ENCODE results near the gene RBMS3.

RBMS3 gene

GRCh38 chr3:29481249-29481648 lies 200.4 kb downstream of the RBMS3 start:
- DNase-seq (ENCODE audit: insufficient read length, low spot score), result no peak
- FAIRE-seq, result no peak
- TF ChIP-seq, protein P1, sequence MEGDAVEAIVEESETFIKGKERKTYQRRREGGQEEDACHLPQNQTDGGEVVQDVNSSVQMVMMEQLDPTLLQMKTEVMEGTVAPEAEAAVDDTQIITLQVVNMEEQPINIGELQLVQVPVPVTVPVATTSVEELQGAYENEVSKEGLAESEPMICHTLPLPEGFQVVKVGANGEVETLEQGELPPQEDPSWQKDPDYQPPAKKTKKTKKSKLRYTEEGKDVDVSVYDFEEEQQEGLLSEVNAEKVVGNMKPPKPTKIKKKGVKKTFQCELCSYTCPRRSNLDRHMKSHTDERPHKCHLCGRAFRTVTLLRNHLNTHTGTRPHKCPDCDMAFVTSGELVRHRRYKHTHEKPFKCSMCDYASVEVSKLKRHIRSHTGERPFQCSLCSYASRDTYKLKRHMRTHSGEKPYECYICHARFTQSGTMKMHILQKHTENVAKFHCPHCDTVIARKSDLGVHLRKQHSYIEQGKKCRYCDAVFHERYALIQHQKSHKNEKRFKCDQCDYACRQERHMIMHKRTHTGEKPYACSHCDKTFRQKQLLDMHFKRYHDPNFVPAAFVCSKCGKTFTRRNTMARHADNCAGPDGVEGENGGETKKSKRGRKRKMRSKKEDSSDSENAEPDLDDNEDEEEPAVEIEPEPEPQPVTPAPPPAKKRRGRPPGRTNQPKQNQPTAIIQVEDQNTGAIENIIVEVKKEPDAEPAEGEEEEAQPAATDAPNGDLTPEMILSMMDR (IDR thresholded peaks at IDR 0.05; ENCODE audit: insufficient read depth, missing control alignments), result no peak

DNA sequence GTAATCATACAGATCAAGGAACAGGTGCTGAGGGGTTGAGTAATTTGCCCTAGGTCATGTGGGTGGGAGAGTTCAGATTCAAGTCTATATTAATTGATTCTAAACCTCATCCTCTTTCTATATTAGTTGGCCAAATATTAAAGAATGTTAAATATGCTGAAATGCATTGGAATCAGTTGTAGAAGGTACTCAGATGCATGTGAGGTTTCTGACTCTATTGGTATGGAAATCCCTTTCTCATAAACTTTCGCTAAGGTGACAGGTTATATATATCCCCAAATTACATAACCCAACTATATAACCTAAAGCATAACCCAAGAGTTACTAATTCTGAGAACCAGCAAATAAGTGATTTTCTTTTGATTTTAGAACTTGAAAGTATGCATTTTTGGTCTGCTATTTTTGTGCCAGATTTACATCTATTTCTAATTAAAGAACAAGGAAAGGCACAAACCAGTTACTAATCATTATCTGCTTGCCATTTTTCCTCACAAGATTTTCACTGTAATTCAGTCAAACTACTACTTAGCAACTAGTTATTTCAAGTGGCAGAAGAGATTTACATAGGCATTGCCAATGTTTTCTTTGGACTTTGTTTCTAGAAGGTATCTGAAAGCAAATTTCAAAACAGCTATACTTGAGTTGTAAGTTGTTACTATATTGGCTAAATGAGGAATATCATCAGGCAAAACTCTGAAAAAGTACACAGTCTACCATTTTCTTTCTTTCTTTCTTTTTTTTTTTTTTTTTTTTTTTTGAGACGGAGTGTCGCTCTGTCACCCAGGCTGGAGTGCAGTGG lies 201.3 kb downstream of the RBMS3 start:
- no peak for FAIRE-seq
- TF ChIP-seq, protein P1 (IDR thresholded peaks at IDR 0.05; ENCODE audit: insufficient read depth, missing control alignments), result no peak
- no peak for DNase-seq (ENCODE audit: insufficient read length, low spot score)

- DNase-seq (ENCODE audit: insufficient read length, low spot score) (no peak), FAIRE-seq (no peak)
- TF ChIP-seq, protein P1 (IDR thresholded peaks at IDR 0.05; ENCODE audit: insufficient read depth, missing control alignments), result no peak
Measured at GRCh38 chr3:29484633-29485032, 203.8 kb downstream of the RBMS3 start.

GRCh38 chr3:29486096-29486495 lies 205.2 kb downstream of the RBMS3 start:
- FAIRE-seq (no peak), DNase-seq (ENCODE audit: insufficient read length, low spot score) (no peak)
- TF ChIP-seq, protein P1 (IDR thresholded peaks at IDR 0.05; ENCODE audit: insufficient read depth, missing control alignments), result no peak

DNA sequence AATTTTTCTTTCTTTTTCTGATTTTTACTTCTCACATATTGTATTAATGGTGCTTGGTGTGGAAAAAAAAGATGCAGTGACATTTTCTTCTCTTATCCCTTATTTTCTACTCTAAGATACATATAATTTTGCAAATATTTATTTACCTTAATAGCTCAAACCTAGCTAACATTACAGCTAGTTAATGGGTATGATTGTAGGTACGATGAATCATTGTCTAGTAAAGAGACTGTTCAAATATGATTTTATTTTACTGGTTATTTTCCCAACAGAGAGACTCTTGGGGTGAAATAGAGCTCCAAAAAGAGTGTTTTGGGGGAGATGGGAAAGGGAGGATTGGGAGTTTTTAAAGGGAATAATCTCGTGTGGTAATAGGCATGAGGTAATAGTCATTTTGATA lies 206.0 kb downstream of the RBMS3 start:
- TF ChIP-seq, protein P1 (IDR thresholded peaks at IDR 0.05; ENCODE audit: insufficient read depth, missing control alignments), result no peak
- DNase-seq (ENCODE audit: insufficient read length, low spot score) (no peak), FAIRE-seq (no peak)

- no peak for DNase-seq (ENCODE audit: insufficient read length, low spot score)
- TF ChIP-seq, protein P1 (IDR thresholded peaks at IDR 0.05; ENCODE audit: insufficient read depth, missing control alignments), result no peak
- no peak for FAIRE-seq
Measured at GRCh38 chr3:29488922-29489321, 208.1 kb downstream of the RBMS3 start.

DNA sequence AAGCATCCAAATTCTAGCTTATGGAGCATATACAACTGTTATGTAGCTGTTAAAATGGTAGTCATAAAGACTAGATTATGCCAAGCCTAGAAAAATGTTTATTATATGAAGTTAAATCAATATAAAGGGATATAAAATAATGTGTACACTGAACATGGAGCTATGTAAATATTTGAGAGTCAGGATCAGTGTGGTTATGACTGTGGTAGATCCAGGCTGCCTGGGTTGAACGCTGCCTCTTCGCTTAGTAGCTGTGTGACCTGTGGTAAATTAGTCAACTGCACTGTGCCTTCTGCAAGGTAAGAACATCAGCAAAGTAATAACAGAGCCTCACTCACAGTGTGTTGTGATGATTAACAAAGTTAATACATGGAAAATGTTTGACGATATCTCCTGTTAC lies 212.2 kb downstream of the RBMS3 start:
- FAIRE-seq (no peak), DNase-seq (ENCODE audit: insufficient read length, low spot score) (no peak)
- TF ChIP-seq, protein P1 (IDR thresholded peaks at IDR 0.05; ENCODE audit: insufficient read depth, missing control alignments), result no peak
